ENCODE data around the gene STXBP2.

STXBP2 gene

GRCh38 chr19:7678971-7679751 is 42.3 kb downstream of the STXBP2 start:
- FAIRE-seq: no peak
- no peak for DNase-seq (ENCODE audit: low spot score)

- FAIRE-seq: no peak
- no peak for DNase-seq (ENCODE audit: low spot score)
Measured at GRCh38 chr19:7679771-7680605, 43.1 kb downstream of the STXBP2 start.

GRCh38 chr19:7680606-7681339 is 43.9 kb downstream of the STXBP2 start, which contains the start of gene TRAPPC5:
TRAPPC5 (plus strand) TSS chr19:7680833; CDS start chr19:7682254, 1,421 bp downstream.
- DNase-seq (ENCODE audit: low spot score) (peak; percentile 85), FAIRE-seq (no peak)

GRCh38 chr19:7681340-7682174 is 44.6 kb downstream of the STXBP2 start:
- FAIRE-seq (no peak), DNase-seq (ENCODE audit: low spot score) (peak; percentile 62)

GRCh38 chr19:7682175-7682855 is 45.4 kb downstream of the STXBP2 start:
- no peak for DNase-seq (ENCODE audit: low spot score)
- FAIRE-seq: no peak

GRCh38 chr19:7685546-7686445 is 48.9 kb downstream of the STXBP2 start:
- FAIRE-seq: no peak
- DNase-seq (ENCODE audit: low spot score): no peak

- FAIRE-seq (no peak), DNase-seq (ENCODE audit: low spot score) (no peak)
Measured at GRCh38 chr19:7687177-7687576, 50.3 kb downstream of the STXBP2 start.

- FAIRE-seq: no peak
Measured at GRCh38 chr19:7689165-7689564, 52.3 kb downstream of the STXBP2 start.

GRCh38 chr19:7690779-7691258 is 53.9 kb downstream of the STXBP2 start:
- FAIRE-seq: no peak
- DNase-seq (ENCODE audit: low spot score): no peak

More at GRCh38 chr19:7689165-7689564, 52.3 kb downstream of the STXBP2 start:
- DNase-seq (ENCODE audit: low spot score): no peak

- no peak for DNase-seq (ENCODE audit: low spot score)
- no peak for FAIRE-seq
Measured at GRCh38 chr19:7691497-7691896, 54.6 kb downstream of the STXBP2 start.

GRCh38 chr19:7692417-7693088 is 55.6 kb downstream of the STXBP2 start:
- no peak for FAIRE-seq
- DNase-seq (ENCODE audit: low spot score): no peak

GRCh38 chr19:7694499-7694898 is 57.6 kb downstream of the STXBP2 start:
- FAIRE-seq: no peak

More at GRCh38 chr19:7694499-7694898, 57.6 kb downstream of the STXBP2 start:
- no peak for DNase-seq (ENCODE audit: low spot score)
